Calu3 (cell line): Measurements from ENCODE around the gene AKR7A3. TPM values are rescaled to one million over a fixed set of nuclear protein-coding genes. Genes with fewer than 3 reads are reported as not detected.
"Not testable (repeated sequence)": the region's sequence is repeated elsewhere in the genome, so short reads cannot be mapped to it uniquely, and the experiment has no call there.

Experiments
- Bru-seq: library from RNA; stranded (reverse); fragments of 400-500 nt; gene quantifications from one replicate; lab custom pipeline; 2021; lab: Mats Ljungman, UMichigan
- BruChase-seq, 2 experiments: library from RNA; stranded (reverse); fragments of 400-500 nt; gene quantifications; one replicate each; lab custom pipeline; 2021; lab: Mats Ljungman, UMichigan
- BruUV-seq: library from RNA; stranded (reverse); fragments of 400-500 nt; replicated peaks from 2 replicates; lab custom pipeline; 2021; lab: Mats Ljungman, UMichigan
- CTCF ChIA-PET: fragments of 300-600 bp; sonication (Branson Sonifier 250); formaldehyde crosslinking; loops from one replicate; lab custom pipeline; 2022; ENCODE audit warnings: antibody characterized with exemption; lab: Charles Lee
- DNase-seq: peaks from one replicate; pipeline ENCODE4 v3.0.0; 2022
- H3K27ac Mint-ChIP-seq: one replicate; pipeline ENCODE4 v1.8.0; 2022; ENCODE audit warnings: mixed read lengths; ENCODE audit not compliant: unreplicated experiment
- H3K27me3 Mint-ChIP-seq: one replicate; pipeline ENCODE4 v1.8.0; 2022; ENCODE audit warnings: mixed read lengths; ENCODE audit not compliant: unreplicated experiment
- H3K36me3 Mint-ChIP-seq: one replicate; pipeline ENCODE4 v1.8.0; 2022; ENCODE audit warnings: mild to moderate bottlenecking, moderate library complexity, mixed read lengths; ENCODE audit not compliant: insufficient read depth, unreplicated experiment
- H3K4me1 Mint-ChIP-seq: one replicate; pipeline ENCODE4 v1.8.0; 2022; ENCODE audit warnings: mild to moderate bottlenecking, low read depth, mixed read lengths; ENCODE audit not compliant: unreplicated experiment
- H3K4me3 Mint-ChIP-seq: one replicate; pipeline ENCODE4 v1.8.0; 2022; ENCODE audit warnings: mild to moderate bottlenecking, low read depth, moderate library complexity, mixed read lengths; ENCODE audit not compliant: unreplicated experiment
- H3K9me3 Mint-ChIP-seq: one replicate; pipeline ENCODE4 v1.8.0; 2022; ENCODE audit warnings: low read depth, mixed read lengths; ENCODE audit not compliant: unreplicated experiment
- intact Hi-C: fragments of 100-400 bp; cut with micrococcal nuclease; formaldehyde crosslinking; loops from one replicate; pipeline ENCODE4 v1.10.0; 2022; ENCODE audit not compliant: unreplicated experiment
- long read RNA-seq: library from polyadenylated mRNA; stranded (forward); transcript quantifications from one replicate; pipeline ENCODE4 v2.0.0, GENCODE V29; 2022
- total RNA-seq: library from RNA; stranded (reverse); gene quantifications from 2 replicates; pipeline ENCODE4 v1.2.3, GENCODE V29; 2022
- TF ChIP-seq, protein P1 (sequence below): fragments of 200-600 bp; IDR thresholded peaks from one replicate; pipeline ENCODE4 v1.8.0; 2022; ENCODE audit warnings: antibody characterized with exemption; ENCODE audit not compliant: unreplicated experiment

AKR7A3 gene
- total RNA-seq (1.7 and 2.2 TPM in 2 replicates), Bru-seq, nascent RNA (percentile 42 among the genes with signal in this experiment), BruChase-seq, experiment 1, labeled RNA remaining after a 6-hour chase (percentile 41 among the genes with signal in this experiment), BruChase-seq, experiment 2, labeled RNA remaining after a 2-hour chase (percentile 40 among the genes with signal in this experiment)
- long read RNA-seq, transcript AKR7A3-201 (7 exons, 1,710 nt) = major isoform, 5 of 6 reads
- long read RNA-seq, partial matches to known transcripts = 0 of 6 reads
- long read RNA-seq, other reads (novel, unspliced or antisense) = 1 of 6 reads

DNA sequence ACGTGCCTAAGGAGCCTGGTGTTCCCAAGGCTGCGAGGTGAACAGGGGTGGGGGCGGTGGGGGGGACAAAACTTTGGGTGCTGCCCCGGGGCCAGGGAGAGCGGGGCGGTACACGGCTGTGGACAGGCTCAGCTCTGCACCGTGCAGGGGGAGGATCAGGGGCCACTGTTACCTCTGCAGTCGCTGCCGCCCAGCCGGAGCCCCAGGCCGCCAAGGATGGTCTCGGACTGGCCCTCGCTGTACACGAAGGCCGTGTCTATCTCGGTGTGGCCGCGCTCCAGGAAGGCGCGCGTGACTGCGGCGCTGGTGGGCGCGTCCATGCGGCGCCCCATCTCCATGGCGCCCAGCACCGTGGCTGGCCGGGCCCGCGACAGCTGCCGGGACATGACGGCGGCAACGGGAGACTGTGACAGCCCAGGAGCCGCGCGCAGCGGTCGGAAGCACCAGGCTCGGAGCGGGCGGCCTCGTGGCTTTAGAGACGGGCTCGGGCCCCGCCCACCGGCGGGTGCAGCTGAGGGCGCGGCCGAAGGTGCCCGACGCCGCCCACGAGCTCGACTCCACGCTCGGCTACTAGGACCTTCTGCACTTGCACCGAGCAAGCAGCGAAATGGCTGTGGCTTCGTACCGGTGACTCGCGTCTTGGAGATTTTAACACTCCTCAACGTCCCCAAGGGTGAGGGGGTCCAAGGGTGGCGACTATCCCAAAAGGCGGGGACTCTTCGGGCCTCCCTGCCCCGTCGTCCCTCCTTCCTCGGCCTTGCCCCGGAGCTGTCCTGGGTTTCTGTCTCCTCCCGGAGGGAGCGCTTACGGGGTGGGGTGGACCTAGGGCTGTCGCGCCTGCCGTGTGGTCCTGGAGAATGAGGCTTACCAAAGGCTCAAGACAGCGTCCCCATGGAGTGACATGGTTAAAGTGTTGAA is at the start of gene AKR7A3:
Gene AKR7A3 (minus strand): TSS at position 447 of the 918 bp plus-strand sequence. CDS start 61 bp downstream, at position 386.
- BruUV-seq, intact Hi-C loops, H3K9me3 Mint-ChIP-seq, H3K27me3 Mint-ChIP-seq, H3K36me3 Mint-ChIP-seq, H3K27ac Mint-ChIP-seq: not testable (repeated sequence)
- H3K4me3 Mint-ChIP-seq = peak within 1 kb of the TSS; percentile 65
- peaks cover 22% of the 10 kb centered on the region for H3K4me1 Mint-ChIP-seq
- CTCF ChIA-PET = interaction anchor here (1.0 kb wide), 1 partner anchor 16 kb away, joined by 4 read pairs; no protein-coding TSS in a partner anchor
- peak; percentile 49 for DNase-seq

DNA sequence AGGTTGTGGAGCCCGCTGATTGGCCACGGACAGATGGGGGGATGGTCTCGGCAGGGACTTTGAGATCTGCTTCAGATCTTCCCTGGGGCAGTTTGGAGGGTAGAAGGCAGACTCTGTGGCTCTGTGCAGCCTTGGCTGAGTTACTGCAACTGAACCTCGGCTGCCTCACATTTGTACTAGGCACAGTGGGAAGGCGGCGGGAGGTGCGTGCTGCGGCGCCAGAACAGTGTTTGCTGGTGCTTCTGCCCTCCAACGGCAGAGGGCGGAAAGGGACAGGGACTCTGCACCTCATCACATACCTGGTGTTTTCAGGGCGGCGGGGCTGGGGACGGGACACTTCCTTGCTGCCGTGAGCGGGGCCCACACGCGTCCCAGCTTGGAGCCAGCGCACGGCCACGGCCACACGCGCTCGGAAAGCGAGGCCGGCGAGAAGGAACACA is 49.8 kb upstream of the AKR7A3 start:
- Mint-ChIP-seq H3K4me1 (peaks cover 9% of the 10 kb centered on the region), H3K4me3 (no peak overlapping the region), H3K27ac (no peak overlapping the region), H3K36me3 (peaks cover 50% of the 10 kb centered on the region), H3K27me3 (no peaks in the 10 kb centered on the region), H3K9me3 (no peaks in the 10 kb centered on the region)
- TF ChIP-seq, protein P1, sequence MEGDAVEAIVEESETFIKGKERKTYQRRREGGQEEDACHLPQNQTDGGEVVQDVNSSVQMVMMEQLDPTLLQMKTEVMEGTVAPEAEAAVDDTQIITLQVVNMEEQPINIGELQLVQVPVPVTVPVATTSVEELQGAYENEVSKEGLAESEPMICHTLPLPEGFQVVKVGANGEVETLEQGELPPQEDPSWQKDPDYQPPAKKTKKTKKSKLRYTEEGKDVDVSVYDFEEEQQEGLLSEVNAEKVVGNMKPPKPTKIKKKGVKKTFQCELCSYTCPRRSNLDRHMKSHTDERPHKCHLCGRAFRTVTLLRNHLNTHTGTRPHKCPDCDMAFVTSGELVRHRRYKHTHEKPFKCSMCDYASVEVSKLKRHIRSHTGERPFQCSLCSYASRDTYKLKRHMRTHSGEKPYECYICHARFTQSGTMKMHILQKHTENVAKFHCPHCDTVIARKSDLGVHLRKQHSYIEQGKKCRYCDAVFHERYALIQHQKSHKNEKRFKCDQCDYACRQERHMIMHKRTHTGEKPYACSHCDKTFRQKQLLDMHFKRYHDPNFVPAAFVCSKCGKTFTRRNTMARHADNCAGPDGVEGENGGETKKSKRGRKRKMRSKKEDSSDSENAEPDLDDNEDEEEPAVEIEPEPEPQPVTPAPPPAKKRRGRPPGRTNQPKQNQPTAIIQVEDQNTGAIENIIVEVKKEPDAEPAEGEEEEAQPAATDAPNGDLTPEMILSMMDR = no peak
- intact Hi-C loops = no loop called here
- CTCF ChIA-PET = no interaction called here
- BruUV-seq = no TSS peak
- DNase-seq = no peak

DNA sequence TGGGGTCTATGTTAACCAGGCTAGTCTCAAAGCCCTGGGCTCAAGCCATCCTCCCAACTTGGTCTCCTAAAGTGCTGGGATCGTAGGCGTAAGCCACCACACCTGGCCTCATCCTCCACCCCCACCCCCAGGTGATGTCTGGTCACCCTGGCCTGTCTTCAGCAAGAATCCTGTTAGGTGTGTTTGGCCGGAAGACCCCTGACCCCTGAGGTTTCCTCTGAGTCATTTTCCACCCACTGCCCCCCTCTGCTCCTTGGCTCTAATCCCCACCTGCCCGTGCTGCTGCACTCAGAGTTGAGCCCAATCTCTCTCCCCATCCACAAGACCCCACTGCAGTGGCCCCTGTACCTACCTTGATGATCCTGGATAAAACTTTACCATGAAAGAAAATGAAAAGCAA is 48.7 kb upstream of the AKR7A3 start:
- CTCF ChIA-PET = no interaction called here
- Mint-ChIP-seq H3K4me1 (peaks cover 9% of the 10 kb centered on the region), H3K9me3 (no peaks in the 10 kb centered on the region)

GRCh38 chr1:19336543-19336942 is 48.0 kb upstream of the AKR7A3 start:
- CTCF ChIA-PET = no interaction called here
- intact Hi-C loops = no loop called here

More for the DNA sequence above, 48.7 kb upstream of the AKR7A3 start:
- Mint-ChIP-seq H3K4me3 (no peak overlapping the region), H3K27me3 (no peaks in the 10 kb centered on the region), H3K36me3 (peaks cover 40% of the 10 kb centered on the region), H3K27ac (no peak overlapping the region)
- DNase-seq = peak; percentile 32
- intact Hi-C loops = no loop called here
- no TSS peak for BruUV-seq
- TF ChIP-seq, protein P1 = no peak

More at GRCh38 chr1:19336543-19336942, 48.0 kb upstream of the AKR7A3 start:
- no TSS peak for BruUV-seq
- Mint-ChIP-seq H3K4me3 (no peak overlapping the region), H3K9me3 (no peaks in the 10 kb centered on the region), H3K36me3 (peaks cover 33% of the 10 kb centered on the region), H3K27ac (no peak overlapping the region), H3K27me3 (no peaks in the 10 kb centered on the region), H3K4me1 (peaks cover 9% of the 10 kb centered on the region)
- TF ChIP-seq, protein P1 = no peak
- DNase-seq = no peak
